GM12801 (cell line): Measurements from ENCODE around the gene SAMD10.

Source experiments
- TF ChIP-seq, protein P1 (sequence below): IDR thresholded peaks from one replicate; pipeline ENCODE4 v1.5.1; 2011; ENCODE audit warnings: control low read depth; ENCODE audit not compliant: insufficient read length; ENCODE audit errors: extremely low read depth

SAMD10 gene

DNA sequence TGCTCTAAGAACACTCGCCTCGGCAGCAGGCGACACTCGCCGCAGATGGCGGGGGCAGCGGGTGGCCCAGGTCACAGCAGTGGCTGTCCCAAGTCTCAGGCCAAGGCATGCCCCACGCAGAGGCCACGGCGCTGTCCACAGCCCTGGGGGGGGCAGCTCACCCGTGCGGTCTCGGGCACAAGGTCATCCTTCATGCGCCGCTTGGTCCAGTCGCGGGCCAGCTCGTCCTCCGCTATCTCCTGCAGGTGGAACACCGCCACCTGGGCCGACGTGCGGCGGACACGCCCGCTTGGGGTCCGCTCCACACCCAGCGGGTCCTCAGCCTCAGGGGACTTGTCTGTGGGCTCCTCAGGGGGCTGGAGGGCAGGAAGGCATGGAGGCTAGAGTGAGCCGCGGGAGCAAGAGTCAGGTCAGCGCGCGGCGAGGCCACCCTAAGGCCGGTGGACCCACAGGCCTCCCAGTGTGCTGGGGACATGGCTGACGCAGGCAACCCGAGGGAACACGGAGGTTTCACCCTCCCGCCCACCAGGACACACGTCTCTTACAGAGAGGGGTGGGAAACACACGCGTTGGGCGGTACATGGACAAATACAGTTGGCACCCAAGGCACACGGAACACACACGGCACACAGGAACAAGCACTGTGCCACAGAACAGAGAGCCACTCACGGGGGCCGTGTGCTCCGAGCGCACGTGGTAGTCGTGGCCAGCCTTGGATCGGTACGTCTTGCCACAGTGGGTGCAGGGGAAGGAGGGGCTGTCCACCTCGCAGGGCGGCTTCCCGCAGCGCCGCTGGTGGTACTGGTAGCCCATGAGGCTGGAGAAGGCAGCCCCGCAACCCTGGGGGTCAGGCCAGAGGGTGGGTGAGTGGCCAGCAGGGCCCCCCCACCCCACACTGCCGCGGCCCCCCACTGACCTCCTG is 16.8 kb downstream of the SAMD10 start:
- TF ChIP-seq, protein P1, sequence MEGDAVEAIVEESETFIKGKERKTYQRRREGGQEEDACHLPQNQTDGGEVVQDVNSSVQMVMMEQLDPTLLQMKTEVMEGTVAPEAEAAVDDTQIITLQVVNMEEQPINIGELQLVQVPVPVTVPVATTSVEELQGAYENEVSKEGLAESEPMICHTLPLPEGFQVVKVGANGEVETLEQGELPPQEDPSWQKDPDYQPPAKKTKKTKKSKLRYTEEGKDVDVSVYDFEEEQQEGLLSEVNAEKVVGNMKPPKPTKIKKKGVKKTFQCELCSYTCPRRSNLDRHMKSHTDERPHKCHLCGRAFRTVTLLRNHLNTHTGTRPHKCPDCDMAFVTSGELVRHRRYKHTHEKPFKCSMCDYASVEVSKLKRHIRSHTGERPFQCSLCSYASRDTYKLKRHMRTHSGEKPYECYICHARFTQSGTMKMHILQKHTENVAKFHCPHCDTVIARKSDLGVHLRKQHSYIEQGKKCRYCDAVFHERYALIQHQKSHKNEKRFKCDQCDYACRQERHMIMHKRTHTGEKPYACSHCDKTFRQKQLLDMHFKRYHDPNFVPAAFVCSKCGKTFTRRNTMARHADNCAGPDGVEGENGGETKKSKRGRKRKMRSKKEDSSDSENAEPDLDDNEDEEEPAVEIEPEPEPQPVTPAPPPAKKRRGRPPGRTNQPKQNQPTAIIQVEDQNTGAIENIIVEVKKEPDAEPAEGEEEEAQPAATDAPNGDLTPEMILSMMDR: no peak

DNA sequence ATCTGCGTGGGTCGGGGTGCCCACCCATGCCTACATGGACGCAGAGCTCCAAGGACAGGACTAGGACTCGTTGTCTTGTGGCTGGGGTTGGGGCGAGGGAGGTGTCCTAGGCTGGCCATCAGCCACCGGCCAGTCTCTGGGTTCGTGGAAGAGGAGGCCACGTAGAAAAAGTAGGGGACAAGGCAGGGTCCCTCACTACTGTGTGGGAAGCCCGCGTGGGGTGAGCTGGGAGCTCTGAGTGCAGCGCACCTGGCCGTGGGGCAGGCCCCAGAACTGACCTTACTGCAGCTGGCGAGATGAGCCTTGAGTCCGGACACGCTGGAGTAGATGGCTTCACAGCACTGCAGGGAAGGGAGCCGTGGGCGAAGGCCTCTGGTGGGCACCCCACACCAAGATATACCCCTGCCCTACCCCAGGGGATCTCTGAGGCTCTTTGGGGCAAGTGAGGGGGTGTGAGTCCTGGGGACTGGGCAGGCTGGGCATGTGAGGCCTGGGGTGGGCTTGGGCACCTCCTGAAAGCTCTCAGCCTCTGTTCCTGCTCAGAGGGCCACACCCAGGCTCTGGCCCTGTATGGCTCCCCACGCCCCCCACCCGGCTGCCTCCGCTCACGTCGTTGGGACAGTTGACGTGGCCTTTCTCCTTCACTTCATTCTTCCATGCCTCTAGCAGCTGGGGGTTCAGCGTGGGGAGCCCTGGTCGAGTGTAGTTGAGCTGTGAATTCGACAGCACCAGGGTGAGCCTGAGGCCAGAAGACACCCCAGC is 17.6 kb downstream of the SAMD10 start:
- TF ChIP-seq, protein P1: no peak

- TF ChIP-seq, protein P1: no peak
Measured at GRCh38 chr20:63959699-63960075, 19.8 kb downstream of the SAMD10 start.

DNA sequence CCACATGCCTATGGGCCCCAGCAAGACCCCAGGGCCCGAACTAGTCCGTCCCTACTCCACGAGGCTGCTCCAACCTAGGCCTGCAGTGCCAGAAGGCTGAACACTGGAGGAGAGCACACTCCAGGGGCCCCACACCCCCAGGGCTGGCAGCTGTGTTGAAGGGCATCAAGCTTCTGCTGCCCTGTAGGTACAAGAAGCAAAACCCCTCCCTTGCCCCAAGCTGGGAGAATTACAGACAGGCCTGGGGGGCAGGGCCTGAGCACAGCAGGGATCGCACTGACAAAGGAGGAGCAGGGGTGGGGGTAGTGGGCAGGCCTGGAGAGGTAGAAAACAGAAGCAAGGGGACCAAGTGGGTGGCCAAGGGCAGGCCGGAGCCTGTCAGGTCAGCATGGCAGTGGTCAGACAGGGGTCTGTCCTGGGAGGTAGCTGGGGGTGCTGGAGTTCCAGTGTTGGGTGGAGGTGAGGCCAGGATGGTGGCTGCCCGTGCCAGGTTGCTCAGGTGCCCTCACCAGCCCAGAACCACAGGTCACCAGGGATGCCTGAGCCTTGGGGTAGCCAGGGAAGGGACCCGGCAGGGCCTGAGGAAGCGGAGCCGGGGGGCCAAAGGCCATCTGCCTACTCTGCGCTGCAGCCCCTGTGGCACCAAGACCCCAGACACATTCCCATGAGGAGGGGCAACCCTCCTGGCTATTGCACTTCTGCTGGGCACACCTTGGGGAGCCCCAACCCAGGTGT is 20.3 kb downstream of the SAMD10 start:
- TF ChIP-seq, protein P1: no peak

DNA sequence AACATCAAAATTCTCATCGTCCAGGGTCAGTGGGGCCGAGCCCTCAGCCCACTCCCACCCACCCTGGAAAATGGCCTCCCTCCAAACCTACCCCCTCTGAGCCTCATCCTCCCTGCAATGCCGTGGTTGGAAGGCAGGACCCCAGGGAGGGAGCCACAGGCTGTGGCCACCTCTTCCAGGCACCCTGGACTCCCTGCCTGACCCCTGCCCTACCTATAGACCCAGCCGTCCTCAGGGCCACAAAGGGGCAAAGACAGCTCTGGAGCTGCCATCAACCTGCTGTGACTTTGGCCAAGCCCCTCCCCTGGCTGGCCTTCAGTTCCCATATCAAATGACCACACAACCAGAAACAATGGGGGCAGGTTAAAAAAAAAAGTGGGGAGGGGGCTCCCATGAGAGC is 21.0 kb downstream of the SAMD10 start:
- TF ChIP-seq, protein P1: no peak

DNA sequence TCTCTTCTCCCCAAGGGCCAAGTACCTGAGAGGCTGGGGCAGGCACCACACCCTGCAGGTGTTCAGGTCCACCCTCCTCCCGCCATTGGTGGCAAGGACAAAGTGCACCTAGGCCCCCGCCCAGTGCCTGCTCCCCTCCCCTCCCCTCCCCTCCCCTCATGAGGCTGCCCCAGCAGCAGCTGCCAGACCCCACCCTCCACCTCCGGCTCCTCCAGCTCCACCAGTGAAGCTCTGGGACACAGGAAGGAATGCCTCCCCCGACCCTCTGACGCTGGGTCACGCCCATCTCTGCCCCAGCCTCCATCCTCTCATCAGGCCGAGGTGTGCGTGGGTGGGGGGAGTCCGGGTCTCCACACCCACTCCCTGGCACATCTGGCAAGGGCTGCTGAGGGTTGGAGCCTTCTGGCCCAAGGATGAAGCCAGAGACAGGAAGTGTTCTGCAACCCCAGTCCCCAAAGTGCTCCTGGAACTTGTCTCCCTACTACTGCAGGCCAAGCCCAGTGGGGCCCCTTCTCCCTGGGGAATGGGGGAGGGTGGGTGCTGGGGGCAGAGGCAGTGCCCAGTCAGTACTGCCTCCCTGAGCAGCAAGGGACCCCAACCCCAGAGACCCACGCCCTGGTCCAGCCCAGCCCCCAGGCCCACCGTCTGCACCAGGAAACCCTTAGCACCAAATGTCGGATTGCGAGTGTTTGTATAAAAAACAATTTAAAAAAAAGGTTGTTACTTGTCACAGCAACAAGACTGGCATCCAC is 21.6 kb downstream of the SAMD10 start:
- TF ChIP-seq, protein P1: no peak
